CD14-positive monocyte (primary cell): ENCODE measurements around the gene SPIRE2. TPM values are rescaled to one million over a fixed set of nuclear protein-coding genes. Genes with fewer than 3 reads are reported as not detected.
A peak's percentile ranks its signal among the peaks of the same experiment; 100 is the strongest.

Source experiments
- DNase-seq, 3 donors: peaks; one replicate each; pipeline ENCODE4 v3.0.0-alpha.2; 2011 to 2022
- H2AFZ ChIP-seq: 2 replicates; pipeline ENCODE4 v1.6.0; 2012; ENCODE audit warnings: mild to moderate bottlenecking, low read depth, low read length, inconsistent platforms; ENCODE audit not compliant: insufficient read depth, poor library complexity, severe bottlenecking
- H3K27ac ChIP-seq, 2 donors: 1 replicate in 1 of 2; 2 replicates in 1 of 2; pipeline ENCODE4 v1.5.1; 2012 to 2013; ENCODE audit warnings: low read length in 2 of 2, control low read depth in 1 of 2, inconsistent platforms in 1 of 2, low read depth in 1 of 2, mild to moderate bottlenecking in 1 of 2
- H3K27me3 ChIP-seq, 2 donors: one replicate each; pipeline versions ENCODE4 v1.6.0 to v1.6.1; 2011 to 2013; ENCODE audit warnings: low read length in 2 of 2; ENCODE audit not compliant: control insufficient read depth in 2 of 2, insufficient read depth in 2 of 2
- H3K36me3 ChIP-seq, 2 donors: replicated peaks in 1 of 2; 1 replicate in 1 of 2; 2 replicates in 1 of 2; pipeline versions ENCODE4 v1.5.1 to v1.6.1; 2012 to 2013; ENCODE audit warnings: low read length in 2 of 2, control low read depth in 1 of 2, inconsistent platforms in 1 of 2, mild to moderate bottlenecking in 1 of 2; ENCODE audit not compliant: insufficient read depth in 2 of 2, control insufficient read depth in 1 of 2
- H3K4me1 ChIP-seq, 2 donors: 1 replicate in 1 of 2; 2 replicates in 1 of 2; pipeline versions ENCODE4 v1.5.1 to v1.6.1; 2012 to 2013; ENCODE audit warnings: low read length in 2 of 2, control low read depth in 1 of 2, inconsistent platforms in 1 of 2, mild to moderate bottlenecking in 1 of 2, moderate library complexity in 1 of 2; ENCODE audit not compliant: insufficient read depth in 2 of 2, control insufficient read depth in 1 of 2
- H3K4me2 ChIP-seq: replicated peaks from 2 replicates; pipeline ENCODE3; 2012; ENCODE audit warnings: low read length, moderate library complexity, mild to moderate bottlenecking; ENCODE audit not compliant: poor library complexity, severe bottlenecking; ENCODE audit errors: extremely low read depth
- H3K4me3 ChIP-seq, 3 experiments: fragments of 200-600 bp in 1 of 3; sonication (generic) in 1 of 3; replicated peaks in 1 of 3; 1 replicate in 2 of 3; 2 replicates in 1 of 3; pipeline ENCODE4 v1.5.1; 2011 to 2013; ENCODE audit warnings: low read length in 3 of 3, mild to moderate bottlenecking in 3 of 3, control low read depth in 2 of 3, low read depth in 2 of 3, inconsistent platforms in 1 of 3, moderate library complexity in 1 of 3
- H3K79me2 ChIP-seq: 2 replicates; pipeline ENCODE4 v1.6.0; 2012; ENCODE audit warnings: mild to moderate bottlenecking, control low read depth, inconsistent platforms, low read length, moderate library complexity; ENCODE audit not compliant: insufficient read depth
- H3K9ac ChIP-seq: 2 replicates; pipeline ENCODE4 v1.6.0; 2017; ENCODE audit warnings: low read length, mild to moderate bottlenecking; ENCODE audit not compliant: insufficient read depth, poor library complexity, severe bottlenecking
- H3K9me3 ChIP-seq, 2 donors: replicated peaks in 1 of 2; 1 replicate in 1 of 2; 2 replicates in 1 of 2; pipeline versions ENCODE4 v1.5.1 to v1.6.1; 2012 to 2013; ENCODE audit warnings: low read length in 2 of 2, control low read depth in 1 of 2; ENCODE audit not compliant: control insufficient read depth in 1 of 2, insufficient read depth in 1 of 2
- H4K20me1 ChIP-seq: 2 replicates; pipeline ENCODE4 v1.6.0; 2012; ENCODE audit warnings: mild to moderate bottlenecking, low read length, control low read depth, moderate library complexity; ENCODE audit not compliant: insufficient read depth
- H3K27ac Mint-ChIP-seq, 7 donors: one replicate each; pipeline ENCODE4 v1.8.0; 2020; ENCODE audit warnings: mild to moderate bottlenecking in 7 of 7, mixed read lengths in 7 of 7, moderate library complexity in 6 of 7, inconsistent platforms in 2 of 7
- H3K27me3 Mint-ChIP-seq, 3 donors: one replicate each; pipeline ENCODE4 v1.8.0; 2021 to 2022; ENCODE audit warnings: low read depth in 3 of 3, mild to moderate bottlenecking in 3 of 3, mixed read lengths in 3 of 3, moderate library complexity in 3 of 3, inconsistent platforms in 1 of 3
- H3K36me3 Mint-ChIP-seq, 2 donors: one replicate each; pipeline ENCODE4 v1.8.0; 2020; ENCODE audit warnings: mixed read lengths in 2 of 2, inconsistent platforms in 1 of 2, mild to moderate bottlenecking in 1 of 2
- H3K4me1 Mint-ChIP-seq: one replicate; pipeline ENCODE4 v1.8.0; 2020; ENCODE audit warnings: mild to moderate bottlenecking, mixed read lengths
- H3K4me3 Mint-ChIP-seq, 2 donors: one replicate each; pipeline ENCODE4 v1.8.0; 2020; ENCODE audit warnings: mild to moderate bottlenecking in 2 of 2, mixed read lengths in 2 of 2, moderate library complexity in 1 of 2
- H3K9me3 Mint-ChIP-seq, 7 donors: one replicate each; pipeline ENCODE4 v1.8.0; 2020 to 2022; ENCODE audit warnings: mixed read lengths in 7 of 7, mild to moderate bottlenecking in 6 of 7, moderate library complexity in 6 of 7, inconsistent platforms in 2 of 7
- CTCF ChIP-seq: fragments of 200-600 bp; IDR thresholded peaks from one replicate; pipeline ENCODE4 v1.8.0; 2022; ENCODE audit warnings: antibody characterized with exemption, mild to moderate bottlenecking
- WGBS: methylation state at CpG from one replicate; pipeline ENCODE4 v1.1.5; 2013; ENCODE audit warnings: missing lambda C conversion rate; ENCODE audit not compliant: insufficient coverage; 5-methylcytosine and 5-hydroxymethylcytosine counted together
- intact Hi-C, 2 donors: fragments of 100-400 bp; cut with micrococcal nuclease; formaldehyde crosslinking; loops; one replicate each; pipeline versions ENCODE4 v1.15.0 to v1.15.1; 2023
- polyA plus RNA-seq, 3 donors: library from polyadenylated mRNA; depleted of rRNA in 1 of 3; unstranded in 2 of 3; stranded (reverse) in 1 of 3; fragments of 300-500 nt in 2 of 3; fragments of >200 nt in 1 of 3; fragmentation: Illumina TruSeq in 2 of 3; gene quantifications; 1 replicate in 2 of 3; 2 replicates in 1 of 3; pipeline ENCODE4 v1.2.3, GENCODE V29; 2012 to 2021

The SPIRE2 gene
- polyA plus RNA-seq, 3 donors = 0.09 to 1.2 TPM; not detected in 1

GRCh38 chr16:89784406-89784805, 43.9 kb upstream of the SPIRE2 start:
- DNase-seq = no peak
- H3K4me3 Mint-ChIP-seq = no peak overlapping the region
- intact Hi-C loops = no loop called here

GRCh38 chr16:89785523-89786155, 42.6 kb upstream of the SPIRE2 start:
- Mint-ChIP-seq H3K36me3 (peaks cover 25 to 73% of the 10 kb centered on the region in 2 donors), H3K9me3 (peaks cover 0 to 2% (median 0%) of the 10 kb centered on the region in 7 donors), H3K4me1 (no peaks in the 10 kb centered on the region), H3K4me3 (no peak overlapping the region), H3K27ac (peak overlapping the region in 1 of 7 donors; percentile 52), H3K27me3 (peaks cover 0 to 1% (median 0%) of the 10 kb centered on the region in 3 donors)
- H3K9me3 ChIP-seq = no peaks in the 10 kb centered on the region
- no peak for DNase-seq
- no peaks in the 10 kb centered on the region for H4K20me1 ChIP-seq
- no peaks in the 10 kb centered on the region for H3K4me1 ChIP-seq
- no peak overlapping the region for H2AFZ ChIP-seq
- peaks cover 10 to 41% of the 10 kb centered on the region in 2 donors for H3K36me3 ChIP-seq
- no peaks in the 10 kb centered on the region for H3K27me3 ChIP-seq
- H3K4me3 ChIP-seq = no peak overlapping the region
- H3K27ac ChIP-seq = no peak overlapping the region
- no peak overlapping the region for H3K9ac ChIP-seq
- no peak for TF ChIP-seq CTCF
- no peaks in the 10 kb centered on the region for H3K79me2 ChIP-seq
- 96% methylated on average over 3 of the region's 11 CpGs for WGBS
- H3K4me2 ChIP-seq = no peak overlapping the region
- intact Hi-C loops = no loop called here

More at GRCh38 chr16:89784406-89784805, 43.9 kb upstream of the SPIRE2 start:
- Histone ChIP-seq H3K4me3 (no peak overlapping the region), H3K27ac (peak overlapping the region in 1 of 2 donors; percentile 14), H3K4me1 (no peaks in the 10 kb centered on the region), H3K9me3 (no peaks in the 10 kb centered on the region), H4K20me1 (no peaks in the 10 kb centered on the region), H2AFZ (no peak overlapping the region), H3K36me3 (peaks cover 16 to 48% of the 10 kb centered on the region in 2 donors), H3K27me3 (no peaks in the 10 kb centered on the region), H3K4me2 (no peak overlapping the region), H3K9ac (no peak overlapping the region), H3K79me2 (no peaks in the 10 kb centered on the region)
- Mint-ChIP-seq H3K4me1 (no peaks in the 10 kb centered on the region), H3K27ac (peak overlapping the region in 1 of 7 donors; percentile 44), H3K36me3 (peaks cover 31 to 79% of the 10 kb centered on the region in 2 donors), H3K9me3 (no peaks in the 10 kb centered on the region), H3K27me3 (peaks cover 0 to 1% (median 0%) of the 10 kb centered on the region in 3 donors)
- TF ChIP-seq CTCF = no peak
- 37% methylated on average over 2 of the region's 7 CpGs for WGBS
